Measurements from ENCODE around the gene FAM120A. TPM values are rescaled to one million over a fixed set of nuclear protein-coding genes. Genes with fewer than 3 reads are reported as not detected.

Gene FAM120A
- total and polyA plus RNA-seq, 12 donors: 42.6 to 147 (median 96.4) TPM

DNA sequence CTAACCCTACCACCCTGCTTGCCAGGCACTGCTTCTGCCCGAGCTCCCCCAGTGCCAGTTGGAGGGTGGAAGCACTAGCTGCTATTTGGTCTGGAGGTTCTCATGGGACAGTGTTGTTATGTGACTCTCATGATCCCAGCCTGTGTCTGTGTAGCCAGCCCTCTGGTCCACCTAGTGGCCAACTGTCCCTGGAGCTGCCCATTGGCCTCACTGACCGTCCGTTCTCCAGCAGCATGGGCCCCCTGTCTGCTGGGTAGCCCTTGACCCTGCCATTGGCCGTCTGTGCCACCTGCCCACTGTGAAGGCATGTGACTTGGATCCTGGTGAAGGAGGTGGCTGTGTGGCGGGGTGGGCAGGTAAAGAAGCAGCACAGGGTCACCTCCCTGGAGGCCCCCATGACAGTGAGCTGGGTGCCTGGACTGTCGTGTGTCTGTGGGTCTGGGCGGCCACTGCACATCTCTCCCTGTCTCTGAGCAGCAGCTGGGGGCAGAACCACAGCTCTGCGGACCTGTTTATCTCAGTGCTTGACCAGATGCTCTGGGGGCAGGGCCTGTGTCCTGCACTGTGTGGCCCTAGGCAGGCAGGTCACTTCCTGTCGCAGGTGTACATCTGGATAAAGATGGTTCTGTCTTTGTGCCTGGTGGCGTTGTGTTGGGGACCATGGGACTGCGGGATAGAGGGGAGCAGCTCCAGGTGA is 136.3 kb downstream of the FAM120A start:
- DNase-seq: peak in 4 of 7 donors; percentile 14 to 55 (median 23)
- H3K36me3 ChIP-seq (replicated peaks in 1 of 2): no peaks in the 10 kb centered on the region
- H3K27ac ChIP-seq: no peak overlapping the region
- H3K27me3 ChIP-seq: no peaks in the 10 kb centered on the region
- no peak overlapping the region for H3K4me3 ChIP-seq
- WGBS, 4 donors: 91 to 100% (median 93%) methylated on average over 3 to 11 of the region's 11 CpGs
- no peaks in the 10 kb centered on the region for H3K9me3 ChIP-seq (replicated peaks in 1 of 3)
- intact Hi-C loops (cut with DNase I): no loop called here
- peaks cover 6 to 30% of the 10 kb centered on the region in 2 donors for H3K4me1 ChIP-seq (replicated peaks in 1 of 2)
- TF ChIP-seq CTCF (IDR thresholded peaks at IDR 0.05) (peak in 2 of 6 experiments; percentile 13 to 31), POLR2A (IDR thresholded peaks at IDR 0.05) (no peak)

DNA sequence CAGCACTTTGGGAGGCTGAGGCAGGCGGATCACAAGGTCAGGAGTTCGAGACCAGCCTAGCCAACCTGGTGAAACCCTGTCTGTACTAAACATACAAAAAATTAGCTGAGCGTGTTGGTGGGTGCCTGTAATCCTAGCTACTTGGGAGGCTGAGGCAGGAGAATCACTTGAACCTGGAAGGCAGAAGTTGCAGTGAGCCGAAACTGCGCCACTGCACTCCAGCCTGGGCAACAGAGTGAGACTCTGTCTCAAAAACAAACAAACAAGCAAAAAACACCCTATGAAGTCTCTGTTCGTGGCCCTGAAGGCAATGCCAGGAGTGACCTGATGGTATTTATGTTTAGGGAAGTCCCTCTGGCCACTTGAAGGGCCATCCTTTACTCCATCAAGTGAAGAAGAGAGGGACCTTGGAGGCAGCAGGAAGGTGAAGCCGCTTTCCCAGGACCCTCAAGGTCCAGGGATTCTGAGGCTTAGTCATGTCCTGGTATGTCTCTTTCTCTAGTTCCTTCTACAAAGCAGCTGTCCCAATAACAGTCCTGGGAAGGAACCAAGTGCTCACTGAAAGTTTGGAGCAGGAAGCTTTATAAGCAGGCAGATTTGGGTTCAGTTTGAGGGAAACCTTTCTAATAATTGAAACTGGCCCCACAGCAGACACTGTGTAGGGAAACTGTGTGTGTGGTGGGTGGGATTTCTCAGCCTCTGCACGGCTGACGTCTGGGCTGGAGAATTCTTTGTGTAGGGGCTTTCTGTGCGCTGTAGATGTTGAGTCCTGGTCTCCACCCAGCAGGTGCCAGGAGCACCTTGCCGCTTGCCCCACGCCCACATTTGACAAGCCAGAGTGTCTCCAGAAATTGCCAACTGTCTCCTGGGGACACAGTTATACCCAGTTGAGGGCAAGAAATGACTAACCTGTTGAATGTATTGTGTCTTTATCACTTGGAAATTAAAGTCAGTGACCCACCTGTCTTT is 137.4 kb downstream of the FAM120A start:
- Histone ChIP-seq H3K36me3 (replicated peaks in 1 of 2) (no peaks in the 10 kb centered on the region), H3K4me1 (replicated peaks in 1 of 2) (peaks cover 6 to 30% of the 10 kb centered on the region in 2 donors), H3K9me3 (replicated peaks in 1 of 3) (no peaks in the 10 kb centered on the region), H3K27me3 (no peaks in the 10 kb centered on the region), H3K4me3 (no peak overlapping the region), H3K27ac (peak overlapping the region in 3 of 5 donors; percentile 18 to 39 (median 29))
- 77 to 79% (median 78%) methylated on average over 9 to 12 of the region's 12 CpGs for WGBS, 4 donors
- DNase-seq: peak in 3 of 7 donors; percentile 14 to 49 (median 17)
- TF ChIP-seq CTCF (IDR thresholded peaks at IDR 0.05) (no peak), POLR2A (IDR thresholded peaks at IDR 0.05) (no peak)
- intact Hi-C loops (cut with DNase I): no loop called here

DNA sequence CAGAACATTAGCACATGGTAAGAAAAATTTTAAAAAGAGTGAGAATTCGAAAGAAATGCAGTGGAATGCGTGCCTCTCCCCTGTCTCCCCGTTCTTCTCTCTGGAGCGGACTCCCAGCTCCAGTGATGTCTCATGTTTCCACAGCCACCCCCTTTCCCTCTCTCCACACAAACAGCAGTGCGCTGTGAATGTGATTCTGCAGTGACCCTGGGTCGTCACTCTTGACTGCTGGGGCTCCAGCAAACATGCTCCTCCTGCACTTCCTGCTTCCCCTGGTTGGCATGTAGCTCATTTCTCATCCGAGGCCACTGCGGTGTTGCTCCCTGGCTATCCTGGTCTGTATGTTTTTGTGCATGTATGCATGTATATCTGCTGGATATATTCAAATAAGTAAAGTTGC is 138.2 kb downstream of the FAM120A start:
- intact Hi-C loops (cut with DNase I): no loop called here
- Histone ChIP-seq H3K27me3 (no peaks in the 10 kb centered on the region), H3K4me3 (no peak overlapping the region), H3K9me3 (replicated peaks in 1 of 3) (no peaks in the 10 kb centered on the region), H3K27ac (peak overlapping the region in 3 of 5 donors; percentile 18 to 39 (median 28)), H3K4me1 (replicated peaks in 1 of 2) (peaks cover 6 to 30% of the 10 kb centered on the region in 2 donors), H3K36me3 (replicated peaks in 1 of 2) (no peaks in the 10 kb centered on the region)
- no peak for TF ChIP-seq CTCF (IDR thresholded peaks at IDR 0.05)
- peak in 1 of 2 donors; percentile 48 for TF ChIP-seq POLR2A (IDR thresholded peaks at IDR 0.05)
- DNase-seq: peak in 6 of 7 donors; percentile 57 to 79 (median 67)
- 13 to 24% (median 17%) methylated on average over 8 of the region's 8 CpGs for WGBS, 4 donors

GRCh38 chr9:93590609-93591234 is 139.2 kb downstream of the FAM120A start:
- whole genome bisulfite sequencing, 4 donors: 77 to 86% (median 79%) methylated on average over 6 to 8 of the region's 8 CpGs
- no peak for TF ChIP-seq POLR2A (IDR thresholded peaks at IDR 0.05)
- TF ChIP-seq CTCF (IDR thresholded peaks at IDR 0.05): no peak
- Histone ChIP-seq H3K36me3 (replicated peaks in 1 of 2) (no peaks in the 10 kb centered on the region), H3K27ac (peak overlapping the region in 1 of 5 donors; percentile 26), H3K9me3 (replicated peaks in 1 of 3) (no peaks in the 10 kb centered on the region), H3K4me3 (no peak overlapping the region), H3K27me3 (no peaks in the 10 kb centered on the region), H3K4me1 (replicated peaks in 1 of 2) (peaks cover 6 to 30% of the 10 kb centered on the region in 2 donors)
- intact Hi-C loops (cut with DNase I): no loop called here
- peak in 3 of 7 donors; percentile 13 to 49 (median 17) for DNase-seq

All from adrenal gland (tissue), 12 donors.